ENCODE data around the gene GABRG3. TPM values are rescaled to one million over a fixed set of nuclear protein-coding genes. Genes with fewer than 3 reads are reported as not detected.

The GABRG3 gene
- total RNA-seq, 1 donor from 2014 or later: 0.08 TPM

GRCh38 chr15:27532358-27532757, 561.4 kb downstream of the GABRG3 start:
- no peaks in the 10 kb centered on the region for H3K36me3 ChIP-seq (ENCODE audit: control insufficient read depth, insufficient read depth, low read length)
- no peak for TF ChIP-seq CTCF (IDR thresholded peaks at IDR 0.05; ENCODE audit: insufficient read depth, low read length, poor library complexity, severe bottlenecking)
- H3K27me3 ChIP-seq (ENCODE audit: control insufficient read depth, insufficient read depth, low read length): no peaks in the 10 kb centered on the region
- DNase-seq (ENCODE audit: low read depth): no peak
- no peak overlapping the region for H3K4me3 ChIP-seq (ENCODE audit: low read depth, low read length)

- no peaks in the 10 kb centered on the region for H3K36me3 ChIP-seq (ENCODE audit: control insufficient read depth, insufficient read depth, low read length)
- DNase-seq (ENCODE audit: low read depth): no peak
- TF ChIP-seq CTCF (IDR thresholded peaks at IDR 0.05; ENCODE audit: insufficient read depth, low read length, poor library complexity, severe bottlenecking): no peak
Observed at GRCh38 chr15:27535445-27536129, 564.6 kb downstream of the GABRG3 start.

DNA sequence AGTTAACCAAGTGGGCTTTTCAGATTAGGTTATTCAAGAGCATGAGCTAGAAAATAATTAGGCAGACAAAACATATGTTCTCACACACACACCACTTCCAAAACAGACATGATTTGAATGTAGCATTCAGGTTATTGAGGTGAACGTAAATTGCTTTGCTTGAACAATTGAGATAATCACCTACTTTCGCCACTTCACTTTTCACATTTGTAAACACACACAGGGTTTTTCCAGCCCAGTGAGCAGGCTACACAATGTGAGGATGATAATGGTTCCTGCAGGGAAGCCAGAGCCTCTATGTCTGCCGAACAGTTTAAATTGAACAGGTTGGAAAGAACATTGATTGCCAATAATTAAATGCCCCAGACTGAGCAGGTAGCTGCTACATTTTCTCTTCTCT, 567.3 kb downstream of the GABRG3 start:
- Histone ChIP-seq H3K27me3 (ENCODE audit: control insufficient read depth, insufficient read depth, low read length) (no peaks in the 10 kb centered on the region), H3K4me3 (ENCODE audit: low read depth, low read length) (no peak overlapping the region), H3K36me3 (ENCODE audit: control insufficient read depth, insufficient read depth, low read length) (no peaks in the 10 kb centered on the region)
- DNase-seq (ENCODE audit: low read depth): no peak
- TF ChIP-seq CTCF (IDR thresholded peaks at IDR 0.05; ENCODE audit: insufficient read depth, low read length, poor library complexity, severe bottlenecking): no peak

More at GRCh38 chr15:27535445-27536129, 564.6 kb downstream of the GABRG3 start:
- no peak overlapping the region for H3K4me3 ChIP-seq (ENCODE audit: low read depth, low read length)
- no peaks in the 10 kb centered on the region for H3K27me3 ChIP-seq (ENCODE audit: control insufficient read depth, insufficient read depth, low read length)

DNA sequence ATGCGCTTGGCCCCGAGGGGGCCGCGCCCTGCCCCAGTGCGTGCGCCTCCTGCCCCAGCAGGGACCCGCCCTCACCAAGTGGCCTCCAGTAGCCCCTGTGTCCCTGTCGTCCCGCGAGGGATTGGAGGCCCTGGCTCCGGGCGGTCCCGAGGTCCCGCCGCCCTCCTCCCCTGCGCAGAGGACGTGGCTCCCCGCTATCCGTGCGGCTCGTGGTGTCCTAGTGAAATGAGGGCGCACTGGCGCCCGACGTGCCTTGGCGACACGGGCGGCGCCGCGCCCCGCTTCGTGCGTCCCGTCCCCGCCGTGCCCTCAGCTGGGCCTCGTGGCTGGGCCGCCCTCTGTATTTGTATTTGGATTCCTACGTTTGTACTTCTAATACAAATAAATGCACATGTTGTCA, 570.6 kb downstream of the GABRG3 start:
- no peak overlapping the region for H3K4me3 ChIP-seq (ENCODE audit: low read depth, low read length)
- DNase-seq (ENCODE audit: low read depth): no peak
- TF ChIP-seq CTCF (IDR thresholded peaks at IDR 0.05; ENCODE audit: insufficient read depth, low read length, poor library complexity, severe bottlenecking): no peak
- H3K27me3 ChIP-seq (ENCODE audit: control insufficient read depth, insufficient read depth, low read length): no peaks in the 10 kb centered on the region
- H3K36me3 ChIP-seq (ENCODE audit: control insufficient read depth, insufficient read depth, low read length): no peaks in the 10 kb centered on the region

- DNase-seq (ENCODE audit: low read depth): no peak
- no peak overlapping the region for H3K4me3 ChIP-seq (ENCODE audit: low read depth, low read length)
- H3K27me3 ChIP-seq (ENCODE audit: control insufficient read depth, insufficient read depth, low read length): no peaks in the 10 kb centered on the region
- no peaks in the 10 kb centered on the region for H3K36me3 ChIP-seq (ENCODE audit: control insufficient read depth, insufficient read depth, low read length)
- TF ChIP-seq CTCF (IDR thresholded peaks at IDR 0.05; ENCODE audit: insufficient read depth, low read length, poor library complexity, severe bottlenecking): no peak
Observed at GRCh38 chr15:27545494-27546255, 574.7 kb downstream of the GABRG3 start.
